ENCODE results near the gene POU2F3. TPM values are rescaled to one million over a fixed set of nuclear protein-coding genes. Genes with fewer than 3 reads are reported as not detected.
"Not testable (repeated sequence)": the region's sequence is repeated elsewhere in the genome, so short reads cannot be mapped to it uniquely, and the experiment has no call there.

The POU2F3 gene
- total and polyA plus RNA-seq, 8 donors, result 0.12 to 2.6 (median 0.25) TPM

DNA sequence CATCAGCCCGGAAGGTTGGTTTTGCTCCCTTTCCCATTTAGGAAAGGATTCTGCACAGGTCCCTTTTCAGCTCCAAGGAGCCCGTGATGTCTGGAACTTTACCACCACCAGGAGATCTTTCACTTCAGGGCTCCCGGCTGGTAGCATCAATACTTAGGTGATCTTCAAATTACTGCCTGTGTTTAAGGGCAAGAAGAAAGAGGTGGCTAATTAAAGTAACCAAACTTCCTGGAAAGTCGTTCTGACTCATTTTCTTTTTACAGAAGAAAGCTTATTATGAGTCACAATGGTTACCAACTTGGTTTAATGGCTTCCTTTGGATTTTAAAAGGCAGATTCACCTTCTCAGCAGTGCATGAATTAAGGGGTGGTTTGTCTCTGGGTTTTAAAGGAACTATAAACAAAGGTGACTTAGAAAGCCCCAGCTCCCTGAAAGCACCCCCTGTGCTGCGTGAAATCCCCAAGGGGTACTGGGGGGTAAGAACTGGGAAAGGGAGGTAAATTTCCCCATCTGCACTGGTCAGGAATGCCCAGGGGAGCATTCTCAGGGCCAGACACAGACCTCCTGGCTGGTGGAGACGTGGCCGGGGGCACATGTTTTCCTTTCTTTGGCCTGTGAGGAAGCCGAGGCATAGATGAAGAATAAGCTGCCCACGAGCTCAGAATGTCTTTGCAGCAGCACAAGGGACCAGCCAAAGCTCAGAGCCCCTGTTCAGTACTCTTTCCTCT lies 8.8 kb downstream of the POU2F3 start:
- no peak overlapping the region for H3K4me3 ChIP-seq
- FAIRE-seq, result no peak
- DNase-seq, result no peak
- intact Hi-C loops (cut with DNase I), result no loop called here
- no peaks in the 10 kb centered on the region for H3K27me3 ChIP-seq
- no peaks in the 10 kb centered on the region for H3K4me1 ChIP-seq
- H3K36me3 ChIP-seq, result no peaks in the 10 kb centered on the region
- no peaks in the 10 kb centered on the region for H3K9me3 ChIP-seq
- TF ChIP-seq, protein P1, sequence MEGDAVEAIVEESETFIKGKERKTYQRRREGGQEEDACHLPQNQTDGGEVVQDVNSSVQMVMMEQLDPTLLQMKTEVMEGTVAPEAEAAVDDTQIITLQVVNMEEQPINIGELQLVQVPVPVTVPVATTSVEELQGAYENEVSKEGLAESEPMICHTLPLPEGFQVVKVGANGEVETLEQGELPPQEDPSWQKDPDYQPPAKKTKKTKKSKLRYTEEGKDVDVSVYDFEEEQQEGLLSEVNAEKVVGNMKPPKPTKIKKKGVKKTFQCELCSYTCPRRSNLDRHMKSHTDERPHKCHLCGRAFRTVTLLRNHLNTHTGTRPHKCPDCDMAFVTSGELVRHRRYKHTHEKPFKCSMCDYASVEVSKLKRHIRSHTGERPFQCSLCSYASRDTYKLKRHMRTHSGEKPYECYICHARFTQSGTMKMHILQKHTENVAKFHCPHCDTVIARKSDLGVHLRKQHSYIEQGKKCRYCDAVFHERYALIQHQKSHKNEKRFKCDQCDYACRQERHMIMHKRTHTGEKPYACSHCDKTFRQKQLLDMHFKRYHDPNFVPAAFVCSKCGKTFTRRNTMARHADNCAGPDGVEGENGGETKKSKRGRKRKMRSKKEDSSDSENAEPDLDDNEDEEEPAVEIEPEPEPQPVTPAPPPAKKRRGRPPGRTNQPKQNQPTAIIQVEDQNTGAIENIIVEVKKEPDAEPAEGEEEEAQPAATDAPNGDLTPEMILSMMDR (IDR thresholded peaks at IDR 0.05), result no peak
- no peak overlapping the region for H3K27ac ChIP-seq
- 65% methylated on average over 9 of the region's 9 CpGs for WGBS, 2 donors
- ATAC-seq, result no peak

DNA sequence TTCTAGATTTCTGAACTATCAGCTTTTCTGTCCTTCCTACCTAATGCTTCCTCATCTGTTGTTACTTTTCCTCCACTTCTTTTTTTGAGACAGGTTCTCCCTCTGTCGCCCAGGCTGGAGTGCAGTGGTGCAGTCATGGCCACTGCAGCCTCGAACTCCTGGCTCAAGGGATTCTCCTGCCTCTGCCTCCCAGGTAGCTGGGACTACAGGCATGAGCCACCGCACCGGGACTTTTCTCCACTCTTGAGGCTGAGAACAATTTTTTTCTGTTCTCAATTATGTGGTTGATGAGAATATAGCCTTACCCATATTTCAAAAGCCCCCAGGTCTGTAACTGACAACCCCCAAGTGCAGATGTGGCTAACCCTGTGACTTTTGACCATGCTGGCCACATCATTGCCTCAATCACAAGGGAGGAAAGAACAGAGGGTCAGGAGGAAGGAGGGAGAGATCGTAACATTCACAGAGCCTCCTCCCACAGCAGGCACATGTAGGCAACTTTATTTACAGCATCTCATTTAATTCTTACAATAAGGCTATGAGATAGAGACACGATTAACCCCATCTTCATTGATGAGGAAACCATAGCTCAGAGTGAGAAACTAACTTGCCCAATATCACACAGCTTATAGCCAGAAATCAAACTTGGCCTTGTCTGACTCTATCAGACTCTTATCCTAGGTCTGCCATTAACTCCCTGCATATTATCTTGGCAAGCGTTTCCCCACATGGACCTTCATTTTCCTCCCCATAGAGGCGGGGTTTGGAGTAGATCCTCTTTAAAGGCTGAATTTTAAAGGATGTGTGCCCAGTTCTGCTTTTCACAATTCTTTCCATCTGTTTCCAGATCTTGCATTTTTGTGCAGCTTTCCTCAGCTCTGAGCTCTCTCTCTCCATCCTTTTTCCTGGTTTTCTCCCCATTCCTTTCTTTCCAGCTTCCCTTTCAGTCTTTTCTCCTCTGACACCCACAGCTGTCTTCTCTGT lies 9.6 kb downstream of the POU2F3 start:
- DNase-seq, result no peak
- Histone ChIP-seq H3K9me3 (no peaks in the 10 kb centered on the region), H3K27ac (no peak overlapping the region), H3K36me3 (no peaks in the 10 kb centered on the region), H3K27me3 (no peaks in the 10 kb centered on the region), H3K4me1 (no peaks in the 10 kb centered on the region), H3K4me3 (no peak overlapping the region)
- no peak for ATAC-seq
- TF ChIP-seq, protein P1 (IDR thresholded peaks at IDR 0.05), result no peak
- FAIRE-seq, result no peak
- intact Hi-C loops (cut with DNase I), result no loop called here
- 72 to 75% methylated on average over 8 of the region's 8 CpGs for WGBS, 2 donors

DNA sequence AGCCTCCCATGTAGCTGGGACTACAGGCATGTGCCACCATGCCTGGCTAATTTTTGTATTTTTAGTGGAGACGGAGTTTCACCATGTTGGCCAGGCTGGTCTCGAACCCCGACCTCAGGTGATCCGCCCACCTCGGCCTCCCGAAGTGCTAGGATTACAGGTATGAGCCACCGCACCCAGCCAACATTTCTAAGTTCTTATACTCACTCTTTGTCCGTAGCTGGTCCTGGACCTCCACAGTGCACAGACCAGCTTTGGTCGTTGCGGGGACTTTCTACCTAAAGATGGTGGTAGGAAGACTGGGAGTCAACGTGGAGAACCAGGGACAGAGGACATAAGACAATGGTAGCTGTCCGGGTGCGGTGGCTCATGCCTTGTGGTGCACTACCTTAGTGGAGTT lies 13.4 kb downstream of the POU2F3 start:
- H3K36me3 ChIP-seq; ATAC-seq; H3K4me1 ChIP-seq; intact Hi-C loops (cut with DNase I); H3K9me3 ChIP-seq; H3K4me3 ChIP-seq; H3K27ac ChIP-seq; FAIRE-seq; H3K27me3 ChIP-seq; DNase-seq: not testable (repeated sequence)
- whole genome bisulfite sequencing, 2 donors, result 76 to 86% methylated on average over 13 of the region's 13 CpGs

DNA sequence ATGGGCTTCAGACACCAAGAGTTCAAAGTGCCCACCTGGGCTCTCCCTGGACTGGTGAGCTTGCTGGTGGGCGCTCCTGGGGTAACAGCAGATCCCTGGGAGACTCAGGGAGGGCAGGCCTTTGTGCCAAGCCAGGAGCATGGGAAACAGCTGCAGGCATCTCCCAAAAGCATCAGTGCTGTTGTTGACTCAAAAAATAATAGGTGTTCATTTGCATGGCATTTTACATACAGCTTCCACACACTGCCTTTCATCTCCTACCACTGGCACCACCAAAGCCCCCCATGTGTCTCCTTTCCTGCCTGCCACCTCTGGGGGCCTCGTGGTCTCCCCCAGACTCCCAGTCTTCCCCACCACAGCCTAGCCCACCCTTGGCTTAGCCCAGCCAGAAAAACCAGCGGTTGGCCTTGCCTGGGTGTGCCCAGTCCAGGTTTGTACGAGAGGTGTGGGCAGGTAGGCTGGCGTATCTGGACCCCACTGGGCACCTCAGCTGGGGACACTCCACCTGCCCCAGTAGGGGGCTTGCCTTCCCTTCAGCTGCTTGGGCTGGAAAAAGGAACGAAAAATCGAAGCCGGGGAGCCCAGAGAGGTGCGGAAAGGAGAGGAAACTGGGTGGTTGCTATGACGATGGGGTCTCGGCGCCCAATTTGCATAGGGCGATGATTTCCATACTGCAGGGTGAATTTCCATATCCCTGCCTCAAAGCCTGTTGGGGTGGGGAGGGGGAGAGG lies 15.0 kb downstream of the POU2F3 start:
- DNase-seq, result no peak
- peak in 2 of 4 donors; percentile 22 to 62 for ATAC-seq
- peaks cover 0 to 3% (median 0%) of the 10 kb centered on the region in 4 donors for H3K27me3 ChIP-seq
- no peaks in the 10 kb centered on the region for H3K9me3 ChIP-seq
- WGBS, 2 donors, result 12 to 15% methylated on average over 13 of the region's 13 CpGs
- no peaks in the 10 kb centered on the region for H3K36me3 ChIP-seq
- no peaks in the 10 kb centered on the region for H3K4me1 ChIP-seq
- no peak overlapping the region for H3K4me3 ChIP-seq
- TF ChIP-seq, protein P1 (IDR thresholded peaks at IDR 0.05), result no peak
- no peak overlapping the region for H3K27ac ChIP-seq
- intact Hi-C loops (cut with DNase I), result no loop called here
- no peak for FAIRE-seq

DNA sequence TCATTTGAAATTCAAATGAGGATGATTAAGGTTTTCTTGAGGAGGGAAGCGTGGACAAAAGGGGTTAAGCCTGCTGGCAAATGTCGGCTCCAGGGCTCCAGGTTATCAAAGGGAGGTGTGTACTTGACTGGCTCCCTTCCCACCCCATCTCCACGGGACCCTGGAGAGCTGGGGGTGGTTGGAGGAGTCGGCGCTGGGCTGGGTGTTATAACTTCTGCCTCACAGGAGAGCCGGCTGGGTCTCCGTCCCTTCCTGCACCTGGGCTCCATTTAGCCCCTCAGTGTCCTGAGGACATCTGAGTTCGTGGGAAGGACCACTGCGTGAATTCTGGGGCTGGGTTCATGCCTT lies 15.6 kb downstream of the POU2F3 start:
- H3K27me3 ChIP-seq, result peaks cover 0 to 3% (median 0%) of the 10 kb centered on the region in 4 donors
- no peaks in the 10 kb centered on the region for H3K9me3 ChIP-seq
- H3K36me3 ChIP-seq, result no peaks in the 10 kb centered on the region
- no peak for DNase-seq
- H3K4me3 ChIP-seq, result no peak overlapping the region
- no peaks in the 10 kb centered on the region for H3K4me1 ChIP-seq
- no peak for FAIRE-seq
- no peak for ATAC-seq
- intact Hi-C loops (cut with DNase I), result no loop called here
- no peak overlapping the region for H3K27ac ChIP-seq
- TF ChIP-seq, protein P1 (IDR thresholded peaks at IDR 0.05), result no peak
- 8 to 10% methylated on average over 9 of the region's 9 CpGs for WGBS, 2 donors

Measured in pancreas (tissue), 10 donors.